IPS-18c (cell line): ENCODE measurements around the gene DNALI1.
"Not testable (repeated sequence)": the region's sequence is repeated elsewhere in the genome, so short reads cannot be mapped to it uniquely, and the experiment has no call there.

ENCODE experiments used
- H3K4me3 ChIP-seq: 2 replicates; pipeline ENCODE4 v1.7.0; 2013; ENCODE audit warnings: low read depth, mild to moderate bottlenecking, low read length, moderate library complexity; ENCODE audit not compliant: insufficient read depth
- H3K9me3 ChIP-seq: one replicate; pipeline ENCODE4 v1.6.1; 2013; ENCODE audit warnings: mild to moderate bottlenecking, low read length, moderate library complexity; ENCODE audit not compliant: control insufficient read depth, insufficient read depth

The DNALI1 gene

GRCh38 chr1:37556712-37557196, at the start of gene DNALI1:
TSS of gene DNALI1 (plus strand) at chr1:37556940. CDS start at chr1:37556995, 55 bp downstream.
- peak within 1 kb of the TSS; percentile 37 for H3K4me3 ChIP-seq

GRCh38 chr1:37509181-37509580, 47.6 kb upstream of the DNALI1 start:
- no peak overlapping the region for H3K4me3 ChIP-seq

More at GRCh38 chr1:37556712-37557196, at the start of gene DNALI1:
- H3K9me3 ChIP-seq: no peaks in the 10 kb centered on the region

DNA sequence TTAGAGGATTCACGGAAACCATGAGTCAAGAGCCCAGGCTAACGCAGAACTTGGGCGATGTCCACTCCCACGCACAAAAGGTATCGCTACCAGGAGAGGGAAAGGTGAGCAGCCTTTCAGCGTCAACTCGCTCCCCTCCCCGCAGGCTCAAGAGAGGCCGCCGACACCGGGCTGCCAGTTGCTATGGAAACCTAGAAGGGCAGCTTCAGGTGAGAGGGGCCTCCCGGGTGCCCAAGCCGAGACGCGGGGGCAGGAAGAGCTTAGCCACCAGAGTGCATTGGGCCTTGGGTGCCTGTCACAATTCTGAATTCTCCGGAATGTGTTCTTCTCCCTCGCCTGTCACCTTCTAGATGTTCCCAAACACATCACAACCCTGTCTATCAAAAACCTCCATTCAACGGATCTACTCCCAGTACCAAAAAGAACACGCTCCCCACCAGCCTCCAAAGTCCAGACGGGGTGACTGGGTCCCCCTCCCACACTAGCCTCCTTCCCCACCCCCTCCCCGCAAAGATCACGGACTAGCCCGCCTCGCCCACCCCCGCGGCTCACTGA, 42.9 kb upstream of the DNALI1 start:
- H3K4me3 ChIP-seq: peak overlapping the region; percentile 89
- H3K9me3 ChIP-seq: no peaks in the 10 kb centered on the region

More at GRCh38 chr1:37509181-37509580, 47.6 kb upstream of the DNALI1 start:
- H3K9me3 ChIP-seq: no peaks in the 10 kb centered on the region

DNA sequence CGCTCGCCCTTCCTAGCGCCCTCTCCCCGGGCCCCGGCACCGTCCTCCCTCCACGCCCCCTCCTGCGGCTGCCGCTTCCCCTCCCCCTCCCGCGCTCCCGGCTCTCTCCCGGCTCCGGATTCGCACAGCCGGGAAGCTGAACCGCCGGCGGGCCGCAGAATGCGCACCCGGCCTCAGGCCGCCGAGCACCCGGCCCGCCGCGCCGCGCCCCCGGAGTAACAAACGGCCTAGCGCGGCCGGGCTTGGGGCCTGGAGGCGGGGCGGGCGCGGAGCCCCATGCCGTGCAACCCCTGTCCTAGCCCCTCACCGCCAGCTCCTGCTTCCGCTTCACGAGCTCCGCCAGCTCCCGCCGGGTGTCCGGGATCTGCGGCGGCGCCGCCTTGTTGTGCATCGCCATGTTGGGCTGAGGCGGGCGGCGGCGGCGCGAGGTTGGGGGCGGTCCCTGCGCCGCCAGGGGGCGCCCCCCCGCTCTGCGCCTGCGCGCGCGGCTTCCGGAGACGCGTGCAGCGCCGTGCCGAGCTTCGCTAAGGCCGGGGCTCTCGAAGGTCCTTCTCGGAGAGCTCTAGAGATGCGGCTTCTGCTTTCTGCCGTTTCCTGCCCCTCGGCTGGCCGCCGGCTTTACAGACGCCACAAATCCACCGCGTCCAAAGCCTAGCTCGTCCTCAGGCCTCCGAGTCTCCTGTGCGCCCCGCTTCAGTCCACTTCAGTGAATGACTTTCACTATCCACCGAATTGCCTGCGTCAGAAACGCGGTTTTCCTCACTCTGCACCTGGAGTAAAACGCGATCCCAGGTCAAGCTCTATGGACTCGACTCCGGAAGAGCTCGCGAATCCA, 42.2 kb upstream of the DNALI1 start, which contains the start of gene MEAF6:
TSS of gene MEAF6 (minus strand) at position 417 of the 835 bp plus-strand sequence. CDS start at position 397, 20 bp downstream.
- Histone ChIP-seq H3K9me3 (no peaks in the 10 kb centered on the region), H3K4me3 (peak within 1 kb of the TSS; percentile 89)

GRCh38 chr1:37515185-37516034, 41.3 kb upstream of the DNALI1 start:
- Histone ChIP-seq H3K4me3 (peak overlapping the region; percentile 89), H3K9me3 (no peaks in the 10 kb centered on the region)

DNA sequence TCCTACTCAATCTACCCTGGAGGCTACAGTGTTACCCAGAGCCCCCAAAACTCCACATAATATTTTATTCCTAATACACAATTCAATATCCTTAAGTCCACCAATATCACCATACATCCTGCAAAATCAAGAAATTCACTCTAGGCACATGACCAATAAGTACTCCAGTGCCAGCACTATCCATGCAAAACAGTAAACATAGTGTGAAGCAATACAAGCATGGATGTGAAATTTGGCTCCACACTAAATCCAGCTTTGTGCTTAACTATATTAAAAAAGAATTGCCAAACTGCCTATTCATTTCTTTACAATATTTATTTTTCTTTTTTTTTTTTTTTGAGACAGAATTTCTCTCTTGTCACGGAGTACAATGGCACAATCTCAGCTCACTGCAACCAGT, 39.2 kb upstream of the DNALI1 start:
- no peaks in the 10 kb centered on the region for H3K9me3 ChIP-seq
- no peak overlapping the region for H3K4me3 ChIP-seq

- H3K9me3 ChIP-seq, H3K4me3 ChIP-seq: not testable (repeated sequence)
Measured at GRCh38 chr1:37518241-37518640, 38.5 kb upstream of the DNALI1 start.

GRCh38 chr1:37518929-37519328, 37.8 kb upstream of the DNALI1 start:
- not testable (repeated sequence) for H3K4me3 ChIP-seq

DNA sequence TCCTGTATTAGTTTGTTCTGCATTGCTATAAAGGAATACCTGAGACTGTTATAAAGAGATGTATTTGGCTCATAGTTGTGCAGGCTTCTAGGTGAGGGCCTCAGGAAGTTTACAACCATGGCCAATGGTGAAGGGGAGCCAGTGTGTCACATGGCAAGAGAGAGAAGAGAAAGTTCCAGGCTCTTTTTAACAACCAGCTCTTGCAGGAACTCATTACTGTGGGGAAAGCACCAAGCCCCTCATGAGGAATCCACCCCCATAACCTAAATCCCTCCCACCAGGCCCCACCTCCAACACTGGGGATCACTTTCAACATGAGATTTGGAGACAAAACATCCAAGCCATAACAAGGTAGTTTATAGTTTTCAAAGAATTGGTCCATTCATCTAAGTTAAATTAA, 37.1 kb upstream of the DNALI1 start:
- H3K9me3 ChIP-seq: no peaks in the 10 kb centered on the region
- H3K4me3 ChIP-seq: no peak overlapping the region

More at GRCh38 chr1:37518929-37519328, 37.8 kb upstream of the DNALI1 start:
- not testable (repeated sequence) for H3K9me3 ChIP-seq

DNA sequence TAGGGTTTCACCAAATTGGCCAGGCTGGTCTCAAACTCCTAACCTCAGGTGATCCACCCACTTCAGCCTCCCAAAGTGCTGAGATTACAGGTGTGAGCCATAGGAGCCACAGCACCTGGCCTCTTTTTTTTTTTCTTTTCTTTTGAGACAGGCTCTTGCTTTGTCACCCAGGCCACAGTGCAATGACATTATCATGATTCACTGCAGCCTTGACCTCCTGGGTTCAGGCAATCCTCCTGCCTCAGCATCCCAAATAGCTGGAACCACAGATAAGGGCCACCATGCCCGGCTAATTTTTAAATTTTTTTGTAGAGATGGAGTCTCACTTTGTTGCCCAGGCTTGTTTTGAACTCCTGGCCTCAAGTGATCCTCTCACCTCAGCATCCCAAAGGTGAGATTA, 26.9 kb upstream of the DNALI1 start:
- not testable (repeated sequence) for H3K4me3 ChIP-seq, H3K9me3 ChIP-seq

DNA sequence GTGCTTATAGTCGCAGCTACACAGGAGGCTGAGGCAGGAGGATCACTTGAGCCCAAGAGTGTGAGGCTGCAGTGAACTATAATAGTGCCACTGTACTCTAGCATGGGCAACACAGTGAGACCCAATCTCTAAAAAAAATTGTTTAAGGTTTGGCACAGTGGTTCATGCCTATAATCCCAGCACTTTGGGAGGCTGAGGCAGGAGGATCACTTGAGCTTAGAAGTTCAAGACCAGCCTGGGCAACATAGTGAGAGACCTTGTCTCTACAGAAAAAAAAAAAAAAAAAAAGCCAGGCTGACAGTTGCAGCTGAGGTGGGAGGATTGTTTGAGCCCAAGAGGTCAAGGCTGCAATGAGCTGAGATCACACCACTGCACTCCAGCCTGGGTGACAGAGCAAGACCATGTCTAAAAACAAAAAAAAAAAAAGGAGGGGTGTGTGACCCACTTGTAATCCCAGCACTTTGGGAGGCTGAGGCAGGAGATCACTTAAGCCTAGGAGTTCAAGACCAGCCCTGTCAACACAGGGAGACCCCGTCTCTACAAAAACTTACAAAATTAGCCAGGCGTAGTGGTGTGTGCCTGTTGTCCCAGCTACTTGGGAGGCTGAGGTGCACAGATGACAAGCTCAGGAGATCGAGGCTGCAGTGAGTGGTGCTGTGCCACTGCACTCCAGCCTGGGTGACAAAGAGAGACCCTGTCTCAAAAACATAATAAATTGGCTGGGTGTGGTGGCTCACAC, 24.2 kb upstream of the DNALI1 start:
- not testable (repeated sequence) for H3K9me3 ChIP-seq, H3K4me3 ChIP-seq

GRCh38 chr1:37533317-37534093, 23.2 kb upstream of the DNALI1 start:
- Histone ChIP-seq H3K4me3 (no peak overlapping the region), H3K9me3 (no peaks in the 10 kb centered on the region)

DNA sequence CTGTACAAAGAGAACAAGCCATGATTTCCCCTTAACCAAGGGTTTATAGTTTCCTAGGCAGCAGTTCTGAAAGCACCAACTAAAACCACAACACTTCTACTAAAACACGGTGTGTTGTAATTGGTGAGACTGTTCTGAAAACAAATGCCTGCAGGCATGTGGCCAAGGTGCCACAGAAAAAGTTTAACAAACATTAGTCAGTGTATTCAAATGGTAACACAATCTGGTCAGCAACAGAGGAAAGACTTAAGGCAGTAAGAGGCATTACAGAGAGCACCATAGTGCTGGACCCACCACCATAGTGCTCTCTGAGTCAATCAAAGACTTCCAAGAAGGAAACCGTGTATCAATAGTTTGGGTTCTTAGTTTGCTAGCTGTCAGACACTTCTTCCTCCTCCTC, 19.4 kb upstream of the DNALI1 start:
- H3K4me3 ChIP-seq: no peak overlapping the region

DNA sequence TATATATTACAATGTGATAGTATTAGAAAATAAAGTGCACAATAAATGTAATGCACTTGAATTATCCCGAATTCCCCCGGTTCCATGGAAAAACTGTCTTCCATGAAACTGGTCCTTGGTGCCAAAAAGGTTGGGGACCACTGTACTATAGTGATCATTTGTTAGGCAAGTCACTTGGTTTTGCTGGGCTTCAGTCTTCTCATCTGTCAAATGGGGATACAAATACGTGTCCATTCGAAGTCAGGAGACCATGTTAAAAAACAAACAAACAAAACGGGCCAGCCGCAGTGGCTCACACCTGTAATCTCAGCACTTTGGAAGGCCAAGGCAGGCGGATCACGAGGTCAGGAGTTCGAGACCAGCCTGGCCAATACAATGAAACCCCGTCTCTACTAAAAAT, 17.6 kb upstream of the DNALI1 start:
- not testable (repeated sequence) for H3K4me3 ChIP-seq, H3K9me3 ChIP-seq

More for the DNA sequence above, 19.4 kb upstream of the DNALI1 start:
- H3K9me3 ChIP-seq: no peaks in the 10 kb centered on the region

- Histone ChIP-seq H3K4me3 (no peak overlapping the region), H3K9me3 (no peaks in the 10 kb centered on the region)
Measured at GRCh38 chr1:37540036-37540785, 16.5 kb upstream of the DNALI1 start.

DNA sequence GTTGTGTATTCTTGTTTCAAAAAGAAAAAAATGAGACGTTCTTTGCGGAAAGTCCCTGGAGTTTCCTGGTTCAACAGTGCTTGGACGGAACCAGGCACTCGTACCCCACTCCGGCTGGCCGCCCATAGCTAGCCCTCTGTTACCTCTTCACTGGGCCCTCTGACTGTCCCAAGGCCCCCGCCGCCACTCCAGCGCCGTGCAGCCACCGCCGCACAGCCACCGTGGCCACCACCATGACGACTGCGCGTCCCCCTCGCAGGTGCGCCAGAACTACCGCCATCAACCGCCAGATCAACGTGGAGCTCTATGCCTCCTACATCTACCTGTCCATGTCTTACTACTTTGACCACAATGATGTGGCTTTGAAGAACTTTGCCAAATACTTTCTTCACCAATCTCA, 12.2 kb upstream of the DNALI1 start:
- Histone ChIP-seq H3K4me3 (no peak overlapping the region), H3K9me3 (no peaks in the 10 kb centered on the region)
